Vagina (tissue), 2 donors: Measurements from ENCODE around the gene UBE2U.

Experiments used
- CTCF ChIP-seq, 3 experiments: fragments of 450-650 bp in 2 of 3; fragments of 200-600 bp in 1 of 3; sonication (generic) in 1 of 3; IDR thresholded peaks; one replicate each; pipeline ENCODE4 v1.5.1; 2017 to 2019; ENCODE audit warnings: antibody characterized with exemption in 3 of 3, mild to moderate bottlenecking in 2 of 3, moderate library complexity in 2 of 3
- POLR2A ChIP-seq, 2 donors: fragments of 450-650 bp; IDR thresholded peaks; one replicate each; pipeline ENCODE4 v1.6.1; 2017; ENCODE audit warnings: antibody characterized with exemption in 2 of 2, mild to moderate bottlenecking in 2 of 2, moderate library complexity in 2 of 2

DNA sequence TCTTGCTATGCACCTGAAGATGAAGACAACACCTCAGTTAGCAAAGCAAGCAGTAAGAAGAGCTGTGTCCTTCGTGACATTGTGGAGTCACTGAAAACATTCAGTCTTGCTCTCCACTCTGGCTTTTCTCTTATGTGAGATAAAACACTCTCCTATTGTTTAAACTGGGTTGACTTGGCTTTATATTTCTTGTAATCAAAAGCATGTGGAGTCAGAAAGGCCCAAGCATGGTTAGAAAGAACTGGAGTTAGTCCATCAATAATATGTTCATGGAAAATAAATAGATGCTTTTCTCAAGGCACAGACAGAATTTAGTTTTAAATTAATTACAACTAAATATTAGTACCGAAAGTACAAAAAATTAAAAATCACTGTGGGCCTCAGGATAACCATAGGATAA, 61.7 kb downstream of the UBE2U start:
- TF ChIP-seq POLR2A (IDR thresholded peaks at IDR 0.05) (no peak), CTCF (IDR thresholded peaks at IDR 0.05) (no peak)
